Right forelimb (tissue), 1 donor: ENCODE results near the gene MNX1.
A peak's percentile ranks its signal among the peaks of the same experiment; 100 is the strongest.

Source experiments
- DNase-seq: peaks from one replicate; pipeline ENCODE4 v3.0.0-alpha.2; 2018

The MNX1 gene

DNA sequence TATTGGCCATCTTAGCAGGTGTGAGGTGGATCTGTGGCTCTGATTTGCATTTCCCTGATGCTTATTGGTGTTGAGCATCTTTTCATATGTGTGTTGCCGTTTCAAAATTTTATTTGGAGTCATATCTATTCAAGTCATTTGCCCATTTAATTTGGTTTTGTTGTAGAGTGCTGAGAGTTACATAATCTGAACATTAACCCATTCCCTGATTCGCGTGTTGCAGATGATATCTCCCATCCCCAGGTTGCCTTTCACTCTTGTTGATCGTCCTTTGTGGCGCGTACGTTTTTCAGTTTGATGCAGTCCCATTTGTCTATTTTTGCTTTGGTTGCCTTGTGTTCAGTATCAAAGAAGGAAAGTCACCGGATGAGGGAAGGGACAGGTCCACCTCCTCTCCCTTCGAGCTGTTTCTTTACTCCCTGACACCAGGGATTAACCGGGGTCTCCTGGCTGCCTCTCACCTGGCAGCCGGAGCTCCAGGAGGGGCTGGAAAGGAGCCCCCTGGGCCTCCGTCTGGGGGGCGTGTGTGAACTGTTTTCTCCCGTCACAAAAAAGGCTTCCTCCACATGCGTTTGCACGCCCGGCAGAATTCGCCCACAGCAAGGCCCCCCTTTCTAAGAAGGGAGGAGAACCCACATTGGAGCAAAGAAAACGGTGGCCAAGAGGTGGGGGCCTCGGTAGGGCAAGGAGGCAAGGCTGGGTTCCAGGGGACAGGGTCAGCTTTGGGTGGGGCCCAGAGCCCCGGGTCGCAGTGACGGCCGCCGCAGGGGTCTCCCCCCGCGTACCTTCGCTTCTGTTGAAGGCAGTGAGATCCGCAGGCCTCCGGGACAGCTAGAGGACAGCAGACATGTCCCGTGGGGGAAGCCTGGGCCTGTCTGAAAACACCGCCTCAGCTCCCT is 8.3 kb downstream of the MNX1 start:
- peak; percentile 40 for DNase-seq

- DNase-seq, result peak; percentile 37
Observed at GRCh38 chr7:157000741-157001653, 9.5 kb downstream of the MNX1 start.

DNA sequence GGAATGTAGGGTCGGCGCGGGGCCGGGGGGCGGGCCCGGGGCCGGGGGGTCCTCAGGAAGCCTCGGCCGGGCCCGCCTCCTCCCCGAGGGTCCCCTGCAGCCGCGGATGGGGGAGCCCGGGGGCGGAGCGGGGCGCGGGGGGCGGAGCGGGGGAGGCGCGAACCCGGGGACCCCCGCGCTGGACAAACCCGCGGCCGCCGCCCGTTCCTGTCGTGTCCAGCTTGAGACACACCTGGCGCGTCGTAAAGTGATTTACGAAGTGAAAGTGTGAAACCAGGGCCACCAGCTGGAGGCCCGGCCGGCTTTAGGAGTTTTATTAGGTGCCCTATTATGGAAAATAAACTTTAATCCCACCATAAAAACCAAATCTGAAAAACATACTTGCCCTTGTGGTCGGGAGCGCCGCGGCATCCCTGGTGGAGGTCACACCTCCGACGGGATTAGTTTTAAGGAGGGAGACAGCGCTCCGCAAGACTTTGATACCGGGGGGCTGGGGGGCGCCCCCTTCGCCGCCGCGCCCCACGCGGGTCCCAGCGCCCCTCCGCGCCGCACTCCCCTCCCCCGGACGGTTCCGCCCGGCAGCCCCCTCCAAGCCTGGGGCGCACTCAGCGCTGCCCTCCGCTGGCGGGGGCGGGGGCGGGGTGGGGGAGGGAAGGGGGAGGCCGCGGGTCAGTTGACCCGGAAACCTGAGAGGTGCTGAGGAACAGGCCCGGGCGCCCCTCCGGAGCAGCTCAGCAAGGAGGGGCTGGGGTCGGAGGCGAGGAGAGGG is 10.3 kb downstream of the MNX1 start:
- peak; percentile 34 for DNase-seq

DNA sequence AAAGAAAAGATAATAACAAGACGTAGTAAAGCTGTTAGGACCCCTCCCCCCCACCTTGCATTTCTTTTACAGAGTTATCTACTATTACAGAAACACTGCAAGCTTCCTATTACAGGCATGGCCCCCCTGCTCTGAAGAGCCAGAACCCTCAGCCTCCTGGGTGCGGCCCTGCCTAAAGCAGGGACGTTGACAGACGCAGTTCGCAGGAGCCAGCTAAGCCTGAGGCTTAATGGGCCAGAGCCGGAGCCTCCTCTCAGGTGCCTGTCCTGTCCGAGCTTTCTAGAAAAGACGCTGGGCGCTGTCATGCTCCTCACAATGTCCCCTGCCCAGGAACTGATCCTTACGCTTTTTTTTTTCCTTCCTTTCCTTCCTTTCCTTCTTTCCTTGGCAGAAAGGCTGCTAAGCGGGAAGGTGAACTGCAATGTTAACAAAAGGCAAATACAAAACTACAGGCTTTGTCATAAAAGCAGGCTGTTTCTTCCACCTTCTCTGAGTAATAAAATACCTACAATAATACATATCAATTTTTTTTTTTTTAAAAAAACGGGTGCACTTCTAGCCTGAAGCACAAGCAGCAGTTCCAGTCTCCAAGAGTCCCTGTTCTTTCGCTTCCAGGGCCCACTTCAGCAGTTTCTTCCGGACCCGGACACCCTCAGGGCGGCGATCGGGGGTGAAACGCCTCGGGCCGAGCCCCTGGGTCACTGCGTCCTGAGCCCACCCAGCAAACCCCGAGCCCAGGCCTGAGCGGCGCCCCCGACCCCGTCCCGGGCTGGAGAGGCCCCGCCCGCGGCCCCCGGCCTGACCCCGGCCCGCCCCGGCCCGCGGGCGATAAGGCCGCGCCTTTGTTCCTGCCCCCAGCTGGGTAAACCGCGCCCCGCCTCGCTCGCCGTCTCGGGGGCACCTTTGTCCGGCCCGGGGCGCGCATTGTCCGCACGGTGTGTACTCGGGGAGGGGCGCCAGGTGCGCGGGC is 11.2 kb downstream of the MNX1 start:
- peak; percentile 36 for DNase-seq

- DNase-seq, result no peak
Observed at GRCh38 chr7:156994417-156994816, 16.0 kb downstream of the MNX1 start.

DNA sequence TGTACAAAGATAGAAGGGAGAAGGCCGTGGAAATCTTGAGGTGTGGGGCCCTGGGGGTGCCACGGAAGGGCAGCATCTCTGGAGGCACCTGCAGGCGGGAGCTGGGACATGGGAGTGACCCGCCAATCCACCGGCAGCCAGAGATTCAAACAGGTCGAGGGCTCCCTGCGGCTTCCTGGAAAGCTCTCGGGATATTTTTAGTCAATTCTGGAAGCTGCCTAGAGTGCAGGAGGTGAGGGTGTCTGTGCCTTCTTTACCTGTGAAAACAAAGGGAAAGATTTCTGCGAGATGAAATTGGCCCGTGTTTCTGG is 16.6 kb downstream of the MNX1 start:
- DNase-seq, result no peak

- no peak for DNase-seq
Observed at GRCh38 chr7:156993021-156993924, 17.2 kb downstream of the MNX1 start.

- DNase-seq, result no peak
Observed at GRCh38 chr7:156989766-156990535, 20.5 kb downstream of the MNX1 start.

GRCh38 chr7:156988343-156989185 is 21.9 kb downstream of the MNX1 start:
- DNase-seq, result no peak

DNA sequence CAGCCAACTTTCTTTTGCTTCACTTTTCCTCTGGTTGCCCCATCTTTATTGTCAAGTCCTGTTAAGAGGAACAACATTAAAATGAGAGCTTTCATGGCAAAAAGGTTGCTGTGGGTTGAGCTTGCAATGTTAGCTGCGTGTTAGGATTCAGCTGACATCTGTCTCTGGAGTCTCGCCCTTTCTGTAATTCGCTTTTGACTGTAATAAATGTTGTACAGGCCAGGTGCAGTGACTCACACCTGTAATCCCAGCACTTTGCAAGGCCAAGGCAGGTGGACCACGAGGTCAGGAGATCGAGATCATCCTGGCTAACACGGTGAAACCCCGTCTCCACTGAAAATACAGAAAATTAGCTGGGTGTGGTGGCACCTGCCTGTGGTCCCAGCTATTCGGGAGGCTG is 24.1 kb downstream of the MNX1 start:
- no peak for DNase-seq

GRCh38 chr7:156985101-156985992 is 25.1 kb downstream of the MNX1 start:
- DNase-seq, result no peak

- no peak for DNase-seq
Observed at GRCh38 chr7:156984174-156984891, 26.1 kb downstream of the MNX1 start.

- DNase-seq, result no peak
Observed at GRCh38 chr7:156979711-156980110, 30.8 kb downstream of the MNX1 start.

- no peak for DNase-seq
Observed at GRCh38 chr7:156979007-156979606, 31.4 kb downstream of the MNX1 start.

DNA sequence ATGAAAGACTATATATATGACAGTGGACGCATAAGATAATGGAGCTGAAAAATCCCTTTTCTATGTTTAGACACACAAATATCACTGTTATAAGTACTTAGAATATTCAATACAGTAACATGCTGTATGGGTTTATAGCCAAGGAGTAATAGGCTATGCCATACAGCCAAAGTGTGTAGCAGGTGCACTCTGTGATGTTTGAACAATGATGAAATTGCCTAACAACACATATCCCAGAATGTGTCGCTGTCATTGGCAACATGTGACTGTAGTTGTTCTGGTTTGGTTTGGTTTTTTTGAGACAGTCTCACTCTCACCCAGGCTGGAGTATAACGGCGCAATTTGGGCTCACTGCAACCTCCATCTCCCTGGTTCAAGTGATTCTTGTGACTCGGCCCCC is 34.8 kb downstream of the MNX1 start:
- no peak for DNase-seq

- no peak for DNase-seq
Observed at GRCh38 chr7:156969972-156970420, 40.5 kb downstream of the MNX1 start.

DNA sequence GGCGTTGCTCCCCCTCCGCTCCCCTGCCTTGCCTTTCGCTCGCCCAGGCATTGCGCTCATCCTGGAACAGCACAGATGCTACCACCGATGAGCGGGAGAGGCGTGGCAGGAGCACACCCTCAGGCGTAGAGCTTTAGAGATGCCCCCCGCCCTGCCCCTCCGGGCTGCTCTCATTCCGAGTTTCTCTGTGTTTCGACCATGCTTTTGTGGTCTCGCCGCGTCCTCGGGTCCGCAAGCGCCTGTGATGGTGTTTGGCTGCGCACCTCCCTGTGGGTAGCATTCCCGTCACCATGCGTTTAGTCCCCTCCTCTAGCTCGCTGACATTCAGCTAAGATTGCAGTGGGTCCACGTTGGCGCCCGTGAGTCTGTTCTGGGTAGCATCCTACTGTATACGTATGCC is 42.3 kb downstream of the MNX1 start:
- no peak for DNase-seq
